CD4-positive, CD25-positive, alpha-beta regulatory T cell (primary cell): ENCODE measurements around the gene MRGPRG. TPM values are rescaled to one million over a fixed set of nuclear protein-coding genes. Genes with fewer than 3 reads are reported as not detected.
A peak's percentile ranks its signal among the peaks of the same experiment; 100 is the strongest.

ENCODE experiments used
- ATAC-seq, 2 donors: fragments of 150-1000 bp; cut with Tn5 transposase; one replicate each; pipeline ENCODE4 v1.10.0; 2021; ENCODE audit warnings: low read depth in 2 of 2, moderate number of reproducible peaks in 2 of 2, moderate library complexity in 1 of 2
- DNase-seq, 3 donors: peaks; one replicate each; pipeline versions ENCODE4 v3.0.0 to v3.0.0-alpha.2; 2012 to 2022; ENCODE audit warnings: mixed read lengths in 1 of 3
- H3K27ac ChIP-seq: one replicate; pipeline ENCODE4 v1.7.0; 2013; ENCODE audit warnings: mild to moderate bottlenecking, low read length; ENCODE audit not compliant: insufficient read depth, poor library complexity, severe bottlenecking
- H3K27me3 ChIP-seq: one replicate; pipeline ENCODE4 v1.7.0; 2013; ENCODE audit warnings: low read length; ENCODE audit not compliant: control insufficient read depth, insufficient read depth
- H3K36me3 ChIP-seq: one replicate; pipeline ENCODE4 v1.7.0; 2013; ENCODE audit warnings: mild to moderate bottlenecking, low read length, moderate library complexity; ENCODE audit not compliant: control insufficient read depth, insufficient read depth
- H3K4me1 ChIP-seq: 2 replicates; pipeline ENCODE4 v1.7.0; 2013; ENCODE audit warnings: mild to moderate bottlenecking, low read length; ENCODE audit not compliant: insufficient read depth, control insufficient read depth, poor library complexity, severe bottlenecking
- H3K4me3 ChIP-seq: one replicate; pipeline ENCODE4 v1.7.0; 2013; ENCODE audit warnings: low read depth, mild to moderate bottlenecking, low read length, moderate library complexity
- H3K9me3 ChIP-seq, 2 experiments: 1 replicate in 1 of 2; 2 replicates in 1 of 2; pipeline ENCODE4 v1.7.0; 2013; ENCODE audit warnings: low read length in 2 of 2, mild to moderate bottlenecking in 1 of 2, moderate library complexity in 1 of 2; ENCODE audit not compliant: control insufficient read depth in 2 of 2
- H3K27ac Mint-ChIP-seq, 3 donors: one replicate each; pipeline ENCODE4 v1.8.0; 2020 to 2022; ENCODE audit warnings: mild to moderate bottlenecking in 3 of 3, mixed read lengths in 3 of 3, moderate library complexity in 2 of 3
- H3K27me3 Mint-ChIP-seq: one replicate; pipeline ENCODE4 v1.8.0; 2022; ENCODE audit warnings: mild to moderate bottlenecking, mixed read lengths
- H3K36me3 Mint-ChIP-seq: one replicate; pipeline ENCODE4 v1.8.0; 2020; ENCODE audit warnings: mixed read lengths
- H3K4me1 Mint-ChIP-seq, 4 donors: one replicate each; pipeline ENCODE4 v1.8.0; 2020 to 2022; ENCODE audit warnings: mixed read lengths in 4 of 4, mild to moderate bottlenecking in 1 of 4
- H3K4me3 Mint-ChIP-seq, 4 donors: one replicate each; pipeline ENCODE4 v1.8.0; 2020 to 2022; ENCODE audit warnings: mild to moderate bottlenecking in 4 of 4, mixed read lengths in 4 of 4, moderate library complexity in 3 of 4
- H3K9me3 Mint-ChIP-seq, 7 donors: one replicate each; pipeline ENCODE4 v1.8.0; 2020 to 2022; ENCODE audit warnings: mixed read lengths in 7 of 7, mild to moderate bottlenecking in 3 of 7, moderate library complexity in 2 of 7
- polyA plus RNA-seq, 4 donors: library from polyadenylated mRNA; unstranded; fragments of 300-500 nt; fragmentation: Illumina TruSeq; gene quantifications; one replicate each; pipeline ENCODE4 v1.2.3, GENCODE V29; 2021
- total RNA-seq: library from RNA; stranded (reverse); gene quantifications from one replicate; pipeline ENCODE4 v1.2.3, GENCODE V29; 2022

The MRGPRG gene
- total and polyA plus RNA-seq, 5 donors from 2014 or later: not detected

- no peaks in the 10 kb centered on the region for H3K4me1 ChIP-seq
- Mint-ChIP-seq H3K36me3 (no peaks in the 10 kb centered on the region), H3K9me3 (peaks cover 0 to 18% (median 4%) of the 10 kb centered on the region in 7 donors), H3K4me3 (no peak overlapping the region), H3K4me1 (no peaks in the 10 kb centered on the region), H3K27me3 (peaks cover 13% of the 10 kb centered on the region), H3K27ac (no peak overlapping the region)
- H3K36me3 ChIP-seq: no peaks in the 10 kb centered on the region
- no peak for DNase-seq
- no peak for ATAC-seq
- no peak overlapping the region for H3K27ac ChIP-seq
- peaks cover 16 to 17% of the 10 kb centered on the region in 2 experiments for H3K9me3 ChIP-seq
- no peak overlapping the region for H3K4me3 ChIP-seq
- H3K27me3 ChIP-seq: no peaks in the 10 kb centered on the region
Measured at GRCh38 chr11:3177931-3178330, 40.7 kb downstream of the MRGPRG start.

GRCh38 chr11:3176487-3176886 is 42.1 kb downstream of the MRGPRG start:
- peaks cover 16 to 17% of the 10 kb centered on the region in 2 experiments for H3K9me3 ChIP-seq
- DNase-seq (no peak), ATAC-seq (no peak)
- no peak overlapping the region for H3K4me3 Mint-ChIP-seq
- no peak overlapping the region for H3K4me3 ChIP-seq
- no peak overlapping the region for H3K27ac Mint-ChIP-seq
- no peaks in the 10 kb centered on the region for H3K4me1 ChIP-seq
- H3K27ac ChIP-seq: no peak overlapping the region
- no peaks in the 10 kb centered on the region for H3K27me3 ChIP-seq
- H3K4me1 Mint-ChIP-seq: no peaks in the 10 kb centered on the region
- no peaks in the 10 kb centered on the region for H3K36me3 Mint-ChIP-seq
- H3K9me3 Mint-ChIP-seq: peaks cover 0 to 18% (median 4%) of the 10 kb centered on the region in 7 donors
- H3K27me3 Mint-ChIP-seq: peaks cover 13% of the 10 kb centered on the region
- H3K36me3 ChIP-seq: no peaks in the 10 kb centered on the region

- no peak for DNase-seq
- Histone ChIP-seq H3K27ac (no peak overlapping the region), H3K36me3 (no peaks in the 10 kb centered on the region), H3K4me3 (no peak overlapping the region), H3K4me1 (no peaks in the 10 kb centered on the region), H3K9me3 (peaks cover 16 to 17% of the 10 kb centered on the region in 2 experiments), H3K27me3 (no peaks in the 10 kb centered on the region)
- Mint-ChIP-seq H3K27ac (no peak overlapping the region), H3K36me3 (no peaks in the 10 kb centered on the region), H3K4me3 (no peak overlapping the region), H3K4me1 (peaks cover 0 to under 1% (median 0%) of the 10 kb centered on the region in 4 donors), H3K27me3 (peaks cover 17% of the 10 kb centered on the region), H3K9me3 (peaks cover 0 to 18% (median 4%) of the 10 kb centered on the region in 7 donors)
- no peak for ATAC-seq
Measured at GRCh38 chr11:3175194-3175593, 43.4 kb downstream of the MRGPRG start.

- Histone ChIP-seq H3K36me3 (no peaks in the 10 kb centered on the region), H3K4me3 (no peak overlapping the region), H3K9me3 (peaks cover 16 to 17% of the 10 kb centered on the region in 2 experiments), H3K27ac (no peak overlapping the region), H3K4me1 (no peaks in the 10 kb centered on the region), H3K27me3 (no peaks in the 10 kb centered on the region)
- no peak for ATAC-seq
- no peak overlapping the region for H3K27ac Mint-ChIP-seq
- no peak overlapping the region for H3K4me3 Mint-ChIP-seq
- H3K27me3 Mint-ChIP-seq: peaks cover 21% of the 10 kb centered on the region
- H3K9me3 Mint-ChIP-seq: peaks cover 0 to 18% (median 4%) of the 10 kb centered on the region in 7 donors
- DNase-seq: no peak
- peaks cover 0 to 6% (median 5%) of the 10 kb centered on the region in 4 donors for H3K4me1 Mint-ChIP-seq
- no peaks in the 10 kb centered on the region for H3K36me3 Mint-ChIP-seq
Measured at GRCh38 chr11:3174387-3174786, 44.2 kb downstream of the MRGPRG start.

- ATAC-seq: no peak
- H3K27ac Mint-ChIP-seq: no peak overlapping the region
- no peak overlapping the region for H3K27ac ChIP-seq
Measured at GRCh38 chr11:3173795-3174194, 44.8 kb downstream of the MRGPRG start.

GRCh38 chr11:3171931-3172560 is 46.6 kb downstream of the MRGPRG start:
- Mint-ChIP-seq H3K4me1 (peaks cover 0 to 6% (median 5%) of the 10 kb centered on the region in 4 donors), H3K36me3 (no peaks in the 10 kb centered on the region), H3K27ac (no peak overlapping the region), H3K27me3 (peaks cover 38% of the 10 kb centered on the region), H3K4me3 (peak overlapping the region in 1 of 4 donors; percentile 7), H3K9me3 (peaks cover 0 to 16% (median 2%) of the 10 kb centered on the region in 7 donors)
- H3K36me3 ChIP-seq: no peaks in the 10 kb centered on the region
- no peak overlapping the region for H3K27ac ChIP-seq
- peaks cover 15 to 16% of the 10 kb centered on the region in 2 experiments for H3K9me3 ChIP-seq
- H3K4me1 ChIP-seq: no peaks in the 10 kb centered on the region
- H3K4me3 ChIP-seq: no peak overlapping the region
- H3K27me3 ChIP-seq: no peaks in the 10 kb centered on the region
- ATAC-seq: no peak
- DNase-seq: no peak

More at GRCh38 chr11:3173795-3174194, 44.8 kb downstream of the MRGPRG start:
- Histone ChIP-seq H3K4me3 (no peak overlapping the region), H3K27me3 (no peaks in the 10 kb centered on the region), H3K36me3 (no peaks in the 10 kb centered on the region), H3K9me3 (peaks cover 16 to 17% of the 10 kb centered on the region in 2 experiments), H3K4me1 (no peaks in the 10 kb centered on the region)
- no peaks in the 10 kb centered on the region for H3K36me3 Mint-ChIP-seq
- peaks cover 0 to 18% (median 4%) of the 10 kb centered on the region in 7 donors for H3K9me3 Mint-ChIP-seq
- DNase-seq: no peak
- peaks cover 0 to 6% (median 5%) of the 10 kb centered on the region in 4 donors for H3K4me1 Mint-ChIP-seq
- H3K27me3 Mint-ChIP-seq: peaks cover 27% of the 10 kb centered on the region
- no peak overlapping the region for H3K4me3 Mint-ChIP-seq

- Histone ChIP-seq H3K27me3 (peaks cover 2% of the 10 kb centered on the region), H3K9me3 (peaks cover 5 to 6% of the 10 kb centered on the region in 2 experiments), H3K4me3 (no peak overlapping the region), H3K36me3 (no peaks in the 10 kb centered on the region), H3K27ac (no peak overlapping the region), H3K4me1 (no peaks in the 10 kb centered on the region)
- Mint-ChIP-seq H3K27ac (no peak overlapping the region), H3K4me3 (no peak overlapping the region), H3K27me3 (peaks cover 42% of the 10 kb centered on the region), H3K36me3 (no peaks in the 10 kb centered on the region), H3K4me1 (peaks cover 0 to 6% (median 5%) of the 10 kb centered on the region in 4 donors), H3K9me3 (peaks cover 0 to 7% (median 0%) of the 10 kb centered on the region in 7 donors)
- DNase-seq (no peak), ATAC-seq (no peak)
Measured at GRCh38 chr11:3170756-3171650, 47.6 kb downstream of the MRGPRG start.
